Peyer's patch (tissue), 4 donors: ENCODE data around the gene IGFBP4. TPM values are rescaled to one million over a fixed set of nuclear protein-coding genes. Genes with fewer than 3 reads are reported as not detected.

ENCODE experiments used
- DNase-seq, 3 donors: peaks; one replicate each; pipeline ENCODE4 v3.0.0-alpha.2; 2017 to 2019
- H3K27ac ChIP-seq, 4 donors: fragments of 200-600 bp; sonication (generic); one replicate each; pipeline ENCODE4 v1.5.1; 2016 to 2019
- H3K27me3 ChIP-seq, 2 donors: fragments of 200-600 bp; sonication (generic); one replicate each; pipeline ENCODE4 v1.5.1; 2019
- H3K36me3 ChIP-seq, 3 donors: fragments of 200-600 bp; sonication (generic); one replicate each; pipeline ENCODE4 v1.5.1; 2016 to 2019
- H3K4me1 ChIP-seq, 4 donors: fragments of 200-600 bp; sonication (generic); one replicate each; pipeline ENCODE4 v1.5.1; 2016 to 2019
- H3K4me3 ChIP-seq, 4 donors: fragments of 200-600 bp; sonication (generic); 1 replicate in 3 of 4; 2 replicates in 1 of 4; pipeline ENCODE4 v1.5.1; 2016 to 2019; ENCODE audit warnings: mild to moderate bottlenecking in 1 of 4
- H3K9me3 ChIP-seq, 4 donors: fragments of 200-600 bp; sonication (generic); one replicate each; pipeline ENCODE4 v1.5.1; 2016 to 2019; ENCODE audit warnings: mild to moderate bottlenecking in 1 of 4
- CTCF ChIP-seq, 6 experiments: fragments of 450-650 bp in 4 of 6; fragments of 200-600 bp in 2 of 6; sonication (generic) in 1 of 6; IDR thresholded peaks; one replicate each; pipeline ENCODE4 v1.5.1; 2017 to 2019; ENCODE audit warnings: antibody characterized with exemption in 6 of 6, mild to moderate bottlenecking in 3 of 6, moderate library complexity in 1 of 6
- POLR2A ChIP-seq, 2 donors: fragments of 450-650 bp; IDR thresholded peaks; one replicate each; pipeline ENCODE4 v1.5.1; 2017; ENCODE audit warnings: antibody characterized with exemption in 2 of 2, mild to moderate bottlenecking in 2 of 2, moderate library complexity in 2 of 2
- total RNA-seq, 4 donors: library from RNA; depleted of rRNA; stranded (reverse); fragments of >200 nt; gene quantifications; one replicate each; pipeline ENCODE4 v1.1.0, GENCODE V29; 2016

The IGFBP4 gene
- total RNA-seq, 4 donors from 2014 or later: 70.6 to 220 (median 133) TPM

GRCh38 chr17:40491486-40491885 lies 48.2 kb downstream of the IGFBP4 start:
- DNase-seq: no peak
- H3K4me3 ChIP-seq: no peak overlapping the region
- H3K36me3 ChIP-seq: no peaks in the 10 kb centered on the region
- TF ChIP-seq POLR2A (IDR thresholded peaks at IDR 0.05): no peak
- no peak for TF ChIP-seq CTCF (IDR thresholded peaks at IDR 0.05)
- peaks cover 0 to 11% (median 2%) of the 10 kb centered on the region in 4 donors for H3K4me1 ChIP-seq
- no peaks in the 10 kb centered on the region for H3K27me3 ChIP-seq
- no peaks in the 10 kb centered on the region for H3K9me3 ChIP-seq
- no peak overlapping the region for H3K27ac ChIP-seq

DNA sequence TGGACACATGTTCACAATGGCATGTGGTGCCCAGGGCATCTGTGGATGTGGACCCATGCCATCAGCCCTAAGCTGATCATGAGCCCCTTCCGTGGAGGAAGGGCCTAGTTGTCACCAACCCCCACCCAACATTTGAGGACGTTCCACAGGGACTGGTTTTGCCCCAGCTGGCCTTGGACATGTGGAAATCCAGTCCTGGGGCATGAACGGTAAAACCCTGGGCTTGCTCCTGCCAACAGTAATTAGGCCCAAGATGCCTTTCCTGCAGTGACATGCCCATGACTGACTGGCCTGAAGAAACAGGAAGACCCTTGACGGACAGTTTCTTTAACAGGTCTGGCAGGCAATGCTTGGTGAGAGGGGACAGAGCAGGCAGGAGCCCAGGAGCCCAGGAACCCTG lies 50.4 kb downstream of the IGFBP4 start:
- no peak for TF ChIP-seq POLR2A (IDR thresholded peaks at IDR 0.05)
- no peak for TF ChIP-seq CTCF (IDR thresholded peaks at IDR 0.05)
- Histone ChIP-seq H3K9me3 (no peaks in the 10 kb centered on the region), H3K4me1 (peaks cover 0 to 13% (median 6%) of the 10 kb centered on the region in 4 donors), H3K27me3 (no peaks in the 10 kb centered on the region), H3K27ac (no peak overlapping the region), H3K4me3 (no peak overlapping the region), H3K36me3 (no peaks in the 10 kb centered on the region)
- no peak for DNase-seq

DNA sequence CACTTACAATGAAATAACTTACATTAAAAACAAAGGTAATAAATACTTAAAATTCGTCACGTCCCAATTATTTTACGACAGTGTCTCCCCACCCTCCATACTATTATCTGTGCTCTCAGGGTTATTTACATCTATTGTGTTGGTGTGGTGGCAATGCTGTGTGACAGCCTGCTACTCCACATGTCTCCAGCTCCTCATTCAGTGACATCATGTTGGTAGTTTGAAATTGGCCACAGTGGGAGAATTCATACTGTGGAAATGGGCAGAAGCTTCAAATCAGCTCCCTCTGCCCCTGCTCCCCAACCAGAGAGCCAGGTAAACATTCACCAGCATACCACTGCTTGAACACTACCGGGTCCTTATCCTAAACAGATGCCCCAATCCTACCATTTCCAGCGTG lies 51.9 kb downstream of the IGFBP4 start:
- no peak overlapping the region for H3K4me3 ChIP-seq
- peaks cover 0 to 24% (median 5%) of the 10 kb centered on the region in 4 donors for H3K4me1 ChIP-seq
- no peak for DNase-seq
- H3K36me3 ChIP-seq: no peaks in the 10 kb centered on the region
- TF ChIP-seq CTCF (IDR thresholded peaks at IDR 0.05): no peak
- TF ChIP-seq POLR2A (IDR thresholded peaks at IDR 0.05): no peak
- no peak overlapping the region for H3K27ac ChIP-seq
- H3K9me3 ChIP-seq: no peaks in the 10 kb centered on the region
- H3K27me3 ChIP-seq: no peaks in the 10 kb centered on the region

- Histone ChIP-seq H3K9me3 (no peaks in the 10 kb centered on the region), H3K27me3 (no peaks in the 10 kb centered on the region), H3K36me3 (no peaks in the 10 kb centered on the region), H3K4me1 (peaks cover 0 to 26% (median 3%) of the 10 kb centered on the region in 4 donors), H3K27ac (no peak overlapping the region), H3K4me3 (no peak overlapping the region)
- TF ChIP-seq POLR2A (IDR thresholded peaks at IDR 0.05): no peak
- no peak for TF ChIP-seq CTCF (IDR thresholded peaks at IDR 0.05)
- no peak for DNase-seq
These were observed 52.9 kb downstream of the IGFBP4 start for GRCh38 chr17:40496170-40496569.

- Histone ChIP-seq H3K9me3 (no peaks in the 10 kb centered on the region), H3K27ac (no peak overlapping the region), H3K4me1 (peaks cover 0 to 26% (median 3%) of the 10 kb centered on the region in 4 donors), H3K4me3 (no peak overlapping the region), H3K36me3 (no peaks in the 10 kb centered on the region), H3K27me3 (no peaks in the 10 kb centered on the region)
- no peak for TF ChIP-seq POLR2A (IDR thresholded peaks at IDR 0.05)
- TF ChIP-seq CTCF (IDR thresholded peaks at IDR 0.05): no peak
- no peak for DNase-seq
These were observed 53.6 kb downstream of the IGFBP4 start for GRCh38 chr17:40496634-40497420.
